Body of pancreas (tissue), 4 donors: ENCODE data around the gene HDDC3.

Experiments used
- POLR2A ChIP-seq, 3 donors: fragments of 450-650 bp; IDR thresholded peaks; one replicate each; pipeline ENCODE4 v1.6.1; 2016; ENCODE audit warnings: antibody characterized with exemption in 3 of 3, mild to moderate bottlenecking in 2 of 3
- TF ChIP-seq, protein P1 (sequence below), 7 experiments: fragments of 450-650 bp in 4 of 7; fragments of 200-600 bp in 3 of 7; sonication (generic) in 3 of 7; IDR thresholded peaks; one replicate each; pipeline ENCODE4 v1.5.1; 2016 to 2019; ENCODE audit warnings: antibody characterized with exemption in 7 of 7

DNA sequence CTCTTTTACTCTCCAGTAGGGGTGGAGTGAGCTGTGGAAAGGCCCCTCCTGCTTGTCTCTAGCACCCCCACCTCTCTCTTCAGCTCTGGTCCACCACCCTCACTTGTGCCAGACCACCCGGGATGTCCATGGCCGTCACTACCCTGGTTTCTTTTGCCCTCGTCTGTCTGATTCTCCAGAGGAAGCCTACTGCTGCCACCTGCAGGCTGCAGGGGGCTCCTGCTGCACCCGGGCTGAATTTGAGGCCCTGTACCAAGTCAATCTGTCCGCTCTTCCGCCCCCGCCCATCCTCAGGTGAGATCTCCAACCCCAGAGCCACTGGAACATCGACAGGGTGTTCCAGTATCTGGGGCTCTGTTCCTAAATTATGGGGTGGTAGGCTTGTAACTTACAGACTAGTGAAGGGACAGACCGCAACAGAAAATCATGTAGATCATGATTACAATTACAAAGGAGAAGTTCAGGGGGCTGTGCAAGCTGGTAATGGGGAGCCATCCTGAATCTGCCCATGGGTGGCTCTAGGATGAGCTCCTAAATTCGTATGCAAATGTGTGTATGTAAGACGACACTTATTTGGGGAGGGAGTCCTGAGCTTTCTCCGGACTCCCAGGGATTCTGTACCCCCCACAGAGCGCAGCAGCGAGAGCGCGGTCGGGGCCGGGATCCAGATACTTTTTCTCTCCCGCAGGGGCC, 2.1 kb upstream of the HDDC3 start:
- TF ChIP-seq, protein P1, sequence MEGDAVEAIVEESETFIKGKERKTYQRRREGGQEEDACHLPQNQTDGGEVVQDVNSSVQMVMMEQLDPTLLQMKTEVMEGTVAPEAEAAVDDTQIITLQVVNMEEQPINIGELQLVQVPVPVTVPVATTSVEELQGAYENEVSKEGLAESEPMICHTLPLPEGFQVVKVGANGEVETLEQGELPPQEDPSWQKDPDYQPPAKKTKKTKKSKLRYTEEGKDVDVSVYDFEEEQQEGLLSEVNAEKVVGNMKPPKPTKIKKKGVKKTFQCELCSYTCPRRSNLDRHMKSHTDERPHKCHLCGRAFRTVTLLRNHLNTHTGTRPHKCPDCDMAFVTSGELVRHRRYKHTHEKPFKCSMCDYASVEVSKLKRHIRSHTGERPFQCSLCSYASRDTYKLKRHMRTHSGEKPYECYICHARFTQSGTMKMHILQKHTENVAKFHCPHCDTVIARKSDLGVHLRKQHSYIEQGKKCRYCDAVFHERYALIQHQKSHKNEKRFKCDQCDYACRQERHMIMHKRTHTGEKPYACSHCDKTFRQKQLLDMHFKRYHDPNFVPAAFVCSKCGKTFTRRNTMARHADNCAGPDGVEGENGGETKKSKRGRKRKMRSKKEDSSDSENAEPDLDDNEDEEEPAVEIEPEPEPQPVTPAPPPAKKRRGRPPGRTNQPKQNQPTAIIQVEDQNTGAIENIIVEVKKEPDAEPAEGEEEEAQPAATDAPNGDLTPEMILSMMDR (IDR thresholded peaks at IDR 0.05) = peak; percentile 84 to 93 (median 91)
- no peak for TF ChIP-seq POLR2A (IDR thresholded peaks at IDR 0.05)
